ENCODE measurements around the gene PLA2G6.
"Not testable (repeated sequence)": the region's sequence is repeated elsewhere in the genome, so short reads cannot be mapped to it uniquely, and the experiment has no call there.

The PLA2G6 gene

DNA sequence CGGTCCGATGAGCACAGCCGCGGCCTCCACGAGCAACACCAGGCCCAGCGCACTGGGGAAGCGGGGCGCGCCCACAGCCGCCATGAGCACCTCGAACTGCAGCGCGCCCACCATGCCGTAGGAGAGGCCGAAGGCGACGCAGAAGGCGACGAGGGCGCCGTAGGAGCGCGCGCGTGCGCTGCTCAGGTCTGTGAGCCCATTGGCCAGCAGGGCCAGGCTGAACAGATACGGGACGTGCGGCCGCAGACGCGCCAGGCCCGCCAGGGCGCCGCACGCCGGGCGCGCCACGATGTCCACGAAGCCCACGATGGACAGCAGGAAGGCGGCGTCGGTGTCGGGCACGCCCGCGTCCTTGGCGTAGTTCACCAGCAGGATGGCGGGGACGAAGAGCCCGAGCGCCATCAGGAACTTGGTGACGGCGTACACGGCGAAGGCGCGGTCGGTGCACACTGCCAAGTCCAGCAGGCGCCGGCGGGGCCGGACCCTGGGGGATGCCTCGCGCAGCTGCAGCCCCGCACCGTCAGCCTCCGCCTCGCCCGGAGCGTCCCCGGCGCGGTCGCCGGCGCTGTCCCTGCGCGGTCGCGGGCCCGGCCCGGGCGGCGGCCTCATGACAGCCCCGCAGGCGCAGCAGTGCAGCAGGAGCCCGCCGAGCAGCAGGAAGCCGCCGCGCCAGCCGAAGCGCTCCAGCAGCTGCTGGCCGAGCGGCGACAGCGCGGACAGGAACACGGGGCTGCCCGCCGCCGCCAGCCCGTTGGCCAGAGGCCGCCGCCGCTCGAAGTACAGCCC, 100.6 kb downstream of the PLA2G6 start:
- no peak for DNase-seq

DNA sequence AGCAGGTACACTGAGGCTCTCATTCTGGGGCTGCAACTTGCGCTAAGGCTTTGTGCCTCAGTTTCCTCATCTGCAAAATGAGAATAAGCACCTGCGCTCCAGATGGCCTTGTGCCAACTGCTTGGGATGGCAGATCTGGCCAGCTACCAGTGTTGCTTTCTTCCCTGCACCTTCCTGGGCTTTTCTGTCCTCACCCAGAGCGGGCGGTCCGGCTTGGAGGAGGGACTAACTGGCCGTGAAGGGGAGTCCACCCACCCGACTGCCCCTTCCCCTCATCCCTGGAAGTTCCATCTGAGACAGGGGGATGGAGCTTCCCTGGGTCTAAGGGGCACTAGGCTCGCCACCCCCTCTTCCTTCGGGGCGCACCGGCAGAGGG, 101.2 kb downstream of the PLA2G6 start:
- no peak for DNase-seq

DNA sequence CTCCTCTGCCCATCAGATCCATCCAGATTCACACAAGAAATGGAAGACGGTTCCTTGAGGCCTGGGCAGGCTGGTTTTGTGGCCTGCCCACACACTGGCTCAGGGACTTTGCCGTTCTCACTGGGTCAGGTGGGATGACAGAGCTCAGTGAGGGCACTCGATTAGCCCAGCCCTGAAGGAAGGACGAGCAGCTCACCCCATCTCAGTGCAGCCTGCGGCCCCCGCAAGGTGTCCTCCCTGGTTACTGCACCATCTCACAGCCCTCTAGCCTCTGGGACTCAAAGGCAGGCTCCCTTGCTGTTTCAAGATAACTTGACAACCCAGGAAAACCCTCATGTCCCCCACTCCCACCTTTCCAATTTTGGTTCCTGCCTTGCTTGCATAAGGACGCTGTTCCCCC, 101.8 kb downstream of the PLA2G6 start:
- DNase-seq: no peak

DNA sequence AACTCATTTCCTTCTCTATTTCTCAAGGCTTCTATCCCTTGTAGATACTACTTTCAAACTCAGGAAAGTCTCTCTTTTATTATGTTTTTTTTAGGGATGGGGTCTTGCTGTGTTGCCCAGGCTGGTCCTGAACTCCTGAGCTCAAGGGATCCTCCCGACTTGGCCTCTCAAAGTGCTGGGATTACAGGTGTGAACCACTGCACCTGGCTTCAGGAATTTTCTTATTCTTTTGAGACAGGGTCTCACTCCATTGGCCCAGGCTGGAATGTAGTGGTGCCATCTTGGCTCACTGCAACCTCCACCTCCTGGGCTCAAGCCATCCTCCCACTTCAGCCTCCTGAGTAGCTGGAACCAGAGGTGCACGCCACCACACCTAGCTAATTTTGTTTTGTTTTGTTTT, 102.4 kb downstream of the PLA2G6 start:
- DNase-seq: not testable (repeated sequence)

DNA sequence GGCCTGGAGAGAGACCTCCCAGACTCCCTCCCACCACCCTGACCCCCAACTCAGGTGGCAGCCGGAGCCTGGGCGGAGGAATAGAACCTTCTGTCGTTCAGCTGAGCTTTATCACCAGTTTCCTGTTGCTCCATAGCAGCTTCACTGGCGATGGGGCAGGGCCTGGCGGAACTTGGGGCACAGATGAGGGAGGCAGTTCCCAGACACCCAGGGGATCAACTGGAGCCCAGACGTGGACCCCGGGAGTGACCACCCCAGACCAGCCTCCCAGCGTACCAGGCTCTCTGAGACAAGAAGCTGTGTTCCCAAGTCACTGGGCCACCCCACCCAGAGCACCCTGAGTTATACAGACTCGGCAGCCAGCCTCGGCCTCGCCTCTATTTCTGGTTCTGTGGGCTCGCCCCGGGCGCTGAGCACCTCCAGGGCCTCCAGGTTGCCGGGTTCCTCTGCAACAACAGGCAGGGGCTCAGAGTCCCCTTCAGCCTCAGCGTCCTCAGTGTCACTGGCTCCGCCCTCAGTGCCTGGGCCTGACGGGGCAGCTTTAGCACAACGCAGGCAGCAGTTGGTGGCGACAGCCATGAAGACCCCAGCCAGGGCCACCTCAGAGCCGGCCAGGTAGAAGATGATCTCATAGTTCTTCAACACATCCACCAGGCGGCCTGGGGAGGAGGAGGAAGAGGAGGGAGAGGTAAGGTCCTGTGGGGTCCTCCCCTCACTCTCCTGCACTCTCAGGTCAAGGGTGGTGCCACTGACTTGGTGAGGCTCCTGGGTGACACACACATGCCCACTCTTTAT, 103.4 kb downstream of the PLA2G6 start:
- DNase-seq: no peak

DNA sequence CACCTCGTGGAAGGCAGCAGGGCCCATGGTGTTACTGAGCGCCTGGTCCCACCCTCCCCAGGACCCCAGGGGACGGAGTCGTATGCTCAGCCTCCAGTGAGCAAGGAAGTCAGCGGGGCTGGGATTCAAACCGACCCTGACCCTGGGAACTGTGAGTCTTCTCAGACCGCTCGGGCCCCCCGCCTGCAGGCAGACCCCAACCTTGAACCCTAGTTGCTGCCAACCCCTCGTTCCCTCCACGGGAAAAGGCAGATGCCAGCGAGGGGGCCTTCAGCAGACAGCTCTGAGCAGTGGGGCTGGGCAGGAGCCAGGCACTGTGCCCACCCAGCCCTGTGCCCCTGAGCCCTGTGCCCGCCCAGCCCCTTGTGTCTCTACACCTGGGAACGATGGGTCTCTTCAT, 104.0 kb downstream of the PLA2G6 start:
- DNase-seq: no peak

DNA sequence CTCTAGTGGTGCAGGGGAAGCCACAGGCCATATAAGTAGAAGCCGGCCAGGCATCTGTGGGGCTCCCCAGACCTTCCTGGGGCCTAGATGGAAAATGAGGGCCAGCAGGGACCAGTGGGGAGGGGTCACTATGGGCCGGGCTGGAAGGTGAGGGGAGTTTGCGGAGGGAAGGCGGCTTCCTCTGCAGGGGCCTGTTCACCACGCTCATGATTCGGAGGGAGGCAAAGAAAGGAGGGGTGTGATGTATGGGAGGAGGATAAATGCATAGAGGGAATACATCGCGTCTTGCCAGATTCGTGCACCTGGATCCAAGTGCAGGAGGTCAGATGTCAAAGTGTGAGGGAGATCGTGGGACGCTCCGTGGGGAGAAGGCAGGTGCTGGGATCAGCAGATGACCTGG, 104.5 kb downstream of the PLA2G6 start:
- DNase-seq: no peak

DNA sequence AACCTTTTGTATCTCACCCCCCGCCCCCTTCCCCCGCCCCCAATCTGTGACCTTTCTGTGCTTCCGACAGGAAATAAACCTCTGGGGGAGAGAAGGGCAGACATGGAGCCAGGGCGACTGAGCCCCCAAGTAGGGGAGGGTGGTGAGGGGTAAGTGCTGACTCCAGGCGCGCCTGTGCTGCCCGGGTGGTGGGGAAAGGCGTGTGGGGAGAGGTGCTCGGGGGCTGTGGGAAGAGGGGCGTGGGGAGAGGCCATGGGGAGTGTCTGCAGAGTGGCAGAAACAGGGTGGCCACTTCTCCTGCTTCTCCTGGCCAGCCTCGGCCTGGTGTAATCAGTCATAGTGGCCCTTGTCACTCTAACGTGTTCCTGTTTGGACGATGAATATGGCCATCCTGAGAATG, 105.7 kb downstream of the PLA2G6 start:
- no peak for DNase-seq

DNA sequence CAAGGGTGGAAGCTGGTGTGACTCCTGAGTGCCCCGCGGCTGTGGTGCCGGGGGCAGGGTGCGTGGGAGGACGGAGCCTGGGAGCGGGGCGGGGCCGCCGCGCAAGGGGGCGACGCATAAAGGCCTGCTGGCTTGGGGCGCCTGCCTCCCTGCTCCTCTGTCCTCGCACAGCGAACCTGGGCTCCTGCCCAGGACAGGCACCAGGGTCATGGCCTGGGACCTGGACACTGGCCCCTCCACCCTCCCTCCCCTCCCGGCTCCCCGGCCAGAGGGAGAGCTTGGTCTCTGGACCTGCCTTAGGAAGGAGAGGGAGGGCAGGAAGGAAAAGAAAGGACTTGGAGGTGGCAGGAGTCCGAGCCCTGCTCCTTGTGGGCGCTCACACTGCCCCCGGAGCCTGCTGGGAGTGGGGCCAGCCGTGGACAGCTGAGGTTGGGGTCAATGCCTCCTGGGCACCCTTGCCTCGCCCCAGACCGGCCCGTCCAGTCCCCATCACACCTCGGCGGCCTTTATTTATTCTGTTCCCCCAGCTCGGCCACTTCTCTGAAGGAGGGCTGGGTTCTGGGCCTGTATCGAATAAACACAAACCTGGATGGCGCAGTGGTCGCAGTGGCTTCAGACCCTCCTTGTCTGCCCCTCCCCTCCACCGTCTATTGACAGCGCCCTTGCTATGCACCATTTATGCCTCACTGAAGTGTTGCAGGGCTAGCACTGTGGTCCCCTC, 106.4 kb downstream of the PLA2G6 start:
- no peak for DNase-seq

DNA sequence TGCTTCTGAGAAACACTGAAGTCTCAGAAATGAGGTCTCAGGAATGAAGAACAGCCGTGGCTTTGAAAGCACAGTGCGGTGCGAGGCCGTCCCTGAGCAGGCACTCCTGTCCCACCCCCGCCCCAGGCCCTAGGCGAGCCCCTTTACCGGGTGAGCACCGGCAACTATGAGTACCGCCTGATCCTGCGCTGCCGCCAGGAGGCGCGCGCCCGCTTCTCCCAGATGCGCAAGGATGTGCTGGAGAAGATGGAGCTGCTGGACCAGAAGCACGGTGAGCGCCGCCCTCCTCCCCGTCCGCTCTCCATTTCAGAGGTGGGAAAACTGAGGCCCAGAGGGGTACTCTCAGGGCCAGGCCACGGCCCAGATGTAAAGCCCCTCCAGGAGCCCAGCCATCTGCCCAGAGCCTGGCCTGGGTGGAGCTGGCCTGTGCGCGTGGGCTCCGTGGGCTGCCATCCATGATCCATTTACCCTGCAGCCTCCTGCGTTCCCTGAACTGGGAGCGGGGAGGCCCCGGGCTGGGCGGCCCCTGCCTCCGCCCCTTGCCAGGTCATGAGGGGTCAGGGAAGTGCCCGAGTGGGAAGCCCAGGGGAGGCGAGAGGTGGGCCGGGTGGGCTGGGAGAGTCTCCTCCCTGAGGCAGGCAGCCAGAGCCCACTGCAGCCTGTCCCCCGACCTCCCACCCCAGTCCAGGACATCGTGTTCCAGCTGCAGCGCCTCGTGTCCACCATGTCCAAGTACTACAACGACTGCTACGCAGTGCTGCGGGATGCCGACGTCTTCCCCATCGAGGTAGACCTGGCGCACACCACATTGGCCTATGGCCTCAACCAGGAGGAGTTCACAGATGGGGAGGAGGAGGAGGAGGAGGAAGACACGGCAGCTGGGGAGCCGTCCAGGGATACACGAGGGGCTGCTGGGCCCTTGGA, 107.2 kb downstream of the PLA2G6 start:
- DNase-seq: no peak

DNA sequence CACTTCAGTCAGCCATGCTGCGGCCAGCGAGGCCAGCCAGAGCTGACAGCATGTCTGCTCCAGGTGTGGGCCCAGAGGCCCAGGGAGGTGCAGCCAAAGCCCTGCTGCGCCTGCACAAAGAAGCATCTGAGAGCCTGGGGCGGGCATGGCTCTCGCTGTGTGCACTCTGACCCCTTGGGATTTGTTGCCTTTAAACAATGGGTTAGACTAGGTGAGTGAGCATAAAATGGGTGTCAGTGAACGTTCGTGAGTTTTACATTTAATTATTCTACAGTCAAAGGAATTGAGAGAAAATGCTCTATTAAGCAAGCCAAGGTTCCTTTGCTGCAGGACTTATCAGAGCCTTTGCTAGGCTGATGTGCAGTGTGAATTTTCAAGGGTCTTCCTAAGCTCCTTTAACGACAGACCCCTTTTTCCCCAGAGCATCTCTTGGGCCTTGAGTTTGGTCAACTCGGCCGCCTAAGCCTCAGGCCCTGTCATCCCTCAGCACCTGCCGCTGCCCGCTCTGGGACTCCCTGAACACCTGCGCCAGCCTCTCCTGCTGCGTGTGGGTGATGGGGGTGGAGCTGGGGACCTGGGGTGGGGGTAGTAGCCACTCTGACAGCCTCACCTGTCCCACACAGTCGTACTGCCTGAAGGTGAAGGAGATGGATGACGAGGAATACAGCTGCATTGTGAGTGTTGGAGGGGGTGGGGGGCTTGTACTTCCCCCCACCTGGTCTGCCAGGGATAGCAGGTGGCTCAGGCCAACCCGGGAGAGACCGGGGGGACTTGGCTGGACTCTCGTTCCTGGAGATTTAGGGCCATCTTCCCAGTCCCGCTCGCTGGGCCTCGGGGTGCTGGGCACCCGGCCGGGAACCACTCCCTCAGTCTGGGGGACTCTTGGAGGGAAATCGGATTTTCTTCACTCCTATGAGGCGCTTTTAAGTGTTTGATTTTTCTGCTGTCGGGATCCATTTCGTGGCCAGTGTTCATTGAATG, 108.2 kb downstream of the PLA2G6 start:
- no peak for DNase-seq

GRCh38 chr22:38072322-38073149, 109.1 kb downstream of the PLA2G6 start:
- no peak for DNase-seq

- no peak for DNase-seq
These were observed 110.0 kb downstream of the PLA2G6 start for GRCh38 chr22:38071421-38072321.

GRCh38 chr22:38070250-38070921, 111.2 kb downstream of the PLA2G6 start:
- DNase-seq: no peak

- no peak for DNase-seq
These were observed 112.0 kb downstream of the PLA2G6 start for GRCh38 chr22:38069372-38070249.

- no peak for DNase-seq
These were observed 112.8 kb downstream of the PLA2G6 start for GRCh38 chr22:38068641-38069371.

Measured in NCI-H510A (cell line).